ENCODE data around the gene SDK1.

GRCh38 chr7:3469641-3470040 lies 168.6 kb downstream of the SDK1 start:
- TF ChIP-seq CTCF (IDR thresholded peaks at IDR 0.05), result no peak
- no peak for TF ChIP-seq POLR2AphosphoS5 (IDR thresholded peaks at IDR 0.05)
- no peak for TF ChIP-seq EP300 (IDR thresholded peaks at IDR 0.05)
